Measurements from ENCODE around the gene DMKN.

The DMKN gene, protein sequence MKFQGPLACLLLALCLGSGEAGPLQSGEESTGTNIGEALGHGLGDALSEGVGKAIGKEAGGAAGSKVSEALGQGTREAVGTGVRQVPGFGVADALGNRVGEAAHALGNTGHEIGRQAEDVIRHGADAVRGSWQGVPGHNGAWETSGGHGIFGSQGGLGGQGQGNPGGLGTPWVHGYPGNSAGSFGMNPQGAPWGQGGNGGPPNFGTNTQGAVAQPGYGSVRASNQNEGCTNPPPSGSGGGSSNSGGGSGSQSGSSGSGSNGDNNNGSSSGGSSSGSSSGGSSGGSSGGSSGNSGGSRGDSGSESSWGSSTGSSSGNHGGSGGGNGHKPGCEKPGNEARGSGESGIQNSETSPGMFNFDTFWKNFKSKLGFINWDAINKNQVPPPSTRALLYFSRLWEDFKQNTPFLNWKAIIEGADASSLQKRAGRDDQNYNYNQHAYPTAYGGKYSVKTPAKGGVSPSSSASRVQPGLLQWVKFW

DNA sequence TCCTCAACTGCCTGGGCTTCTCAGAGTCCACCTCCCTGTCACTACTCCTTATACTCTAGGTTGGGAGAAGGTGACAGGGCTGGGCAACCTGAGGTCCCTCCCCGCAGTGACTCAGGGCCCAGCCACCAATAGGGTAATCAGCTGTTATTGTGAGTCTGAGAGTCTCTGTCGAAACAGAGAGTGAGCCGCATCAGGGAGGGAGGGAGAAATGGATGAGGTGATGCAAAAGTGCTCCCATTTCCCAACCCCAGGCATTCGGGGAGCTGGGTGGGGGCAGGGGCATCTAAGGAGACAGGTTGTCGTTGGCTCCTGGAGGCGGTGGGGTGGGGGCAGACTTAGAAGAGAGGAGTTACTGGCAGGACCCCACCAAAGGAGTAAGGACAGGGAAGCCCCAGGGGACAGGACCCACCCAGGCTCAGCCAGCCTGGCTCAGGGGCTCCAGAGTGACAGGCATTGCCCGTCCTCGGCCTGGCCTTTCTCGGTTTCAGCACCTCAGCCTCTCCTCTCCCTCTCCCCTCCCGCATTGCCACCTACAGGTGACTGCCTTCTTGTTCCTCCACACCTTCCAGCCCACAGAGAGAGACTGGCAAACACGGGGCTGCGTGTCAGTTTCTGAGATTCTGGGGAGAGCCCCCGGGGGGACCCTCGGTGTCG, at the start of gene DMKN:
TSS of gene DMKN (minus strand) at position 22 of the 654 bp plus-strand sequence. CDS start 174 bp downstream, outside the sequence.
- no peak for DNase-seq

- no peak for DNase-seq
These were observed 49.3 kb upstream of the DMKN start for GRCh38 chr19:35562776-35563175.

DNA sequence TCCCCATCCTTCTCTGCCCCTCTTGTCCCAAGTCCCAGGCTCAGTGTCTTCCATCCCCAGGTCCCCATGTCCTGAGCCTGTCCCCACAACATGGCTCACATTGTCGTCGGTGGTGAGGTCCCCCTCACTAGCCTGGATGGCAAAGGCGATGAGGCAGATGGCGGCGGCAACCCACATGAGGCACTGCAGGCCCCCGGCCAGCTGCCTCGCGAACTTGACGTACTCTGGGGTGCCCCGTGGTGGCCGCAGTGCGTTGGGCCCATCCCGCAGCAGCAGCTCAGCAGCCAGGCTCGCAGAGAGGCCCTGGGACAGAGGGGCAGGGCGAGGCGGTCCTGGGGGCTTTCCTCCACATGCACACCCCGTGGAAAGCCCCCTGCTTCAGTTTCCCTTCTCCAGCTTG, 48.9 kb upstream of the DMKN start:
- DNase-seq: no peak

DNA sequence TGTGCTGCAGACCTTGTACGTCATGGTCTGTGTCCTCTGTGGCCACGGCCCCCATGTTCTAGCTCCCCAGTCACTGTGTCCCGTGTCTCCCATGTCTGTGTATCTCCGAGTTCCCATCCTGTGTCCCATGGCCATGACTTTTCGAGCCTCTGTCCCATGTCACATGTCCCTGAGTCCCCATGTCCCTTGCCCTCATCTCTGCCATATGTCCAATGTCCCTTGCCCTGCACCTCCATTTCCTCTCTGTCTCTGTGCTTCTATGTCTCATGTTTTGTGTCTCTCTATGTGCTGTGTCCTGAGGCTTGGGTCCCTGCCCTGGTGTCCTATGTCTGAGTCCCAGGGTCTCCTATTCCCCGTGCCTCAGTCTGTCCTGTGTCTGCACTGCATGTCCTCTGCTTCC, 48.0 kb upstream of the DMKN start:
- no peak for DNase-seq

- DNase-seq: no peak
These were observed 47.2 kb upstream of the DMKN start for GRCh38 chr19:35560677-35561076.

DNA sequence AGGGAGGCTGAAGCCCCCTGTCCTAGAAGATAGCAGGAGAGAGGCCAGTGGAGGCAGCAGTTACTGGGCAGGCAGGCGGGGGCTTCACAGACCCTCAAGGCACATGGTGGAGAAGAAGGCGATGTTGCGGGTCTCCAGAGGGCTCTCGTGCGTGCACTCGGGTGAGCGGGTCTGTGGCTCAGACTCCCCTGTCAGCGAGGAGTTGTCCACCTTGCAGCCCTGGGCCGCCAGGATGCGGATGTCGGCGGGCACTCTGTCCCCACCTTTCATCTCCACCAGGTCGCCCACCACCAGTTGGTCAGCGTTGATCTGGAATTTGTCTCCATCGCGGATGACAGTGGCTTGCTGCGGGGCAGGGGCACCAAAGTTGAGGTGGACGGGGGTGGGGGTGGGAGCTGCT, 46.8 kb upstream of the DMKN start:
- no peak for DNase-seq

GRCh38 chr19:35559781-35560180, 46.3 kb upstream of the DMKN start:
- DNase-seq: no peak

- DNase-seq: no peak
These were observed 45.8 kb upstream of the DMKN start for GRCh38 chr19:35559281-35559659.

GRCh38 chr19:35558400-35559280, 45.2 kb upstream of the DMKN start:
- DNase-seq: no peak

DNA sequence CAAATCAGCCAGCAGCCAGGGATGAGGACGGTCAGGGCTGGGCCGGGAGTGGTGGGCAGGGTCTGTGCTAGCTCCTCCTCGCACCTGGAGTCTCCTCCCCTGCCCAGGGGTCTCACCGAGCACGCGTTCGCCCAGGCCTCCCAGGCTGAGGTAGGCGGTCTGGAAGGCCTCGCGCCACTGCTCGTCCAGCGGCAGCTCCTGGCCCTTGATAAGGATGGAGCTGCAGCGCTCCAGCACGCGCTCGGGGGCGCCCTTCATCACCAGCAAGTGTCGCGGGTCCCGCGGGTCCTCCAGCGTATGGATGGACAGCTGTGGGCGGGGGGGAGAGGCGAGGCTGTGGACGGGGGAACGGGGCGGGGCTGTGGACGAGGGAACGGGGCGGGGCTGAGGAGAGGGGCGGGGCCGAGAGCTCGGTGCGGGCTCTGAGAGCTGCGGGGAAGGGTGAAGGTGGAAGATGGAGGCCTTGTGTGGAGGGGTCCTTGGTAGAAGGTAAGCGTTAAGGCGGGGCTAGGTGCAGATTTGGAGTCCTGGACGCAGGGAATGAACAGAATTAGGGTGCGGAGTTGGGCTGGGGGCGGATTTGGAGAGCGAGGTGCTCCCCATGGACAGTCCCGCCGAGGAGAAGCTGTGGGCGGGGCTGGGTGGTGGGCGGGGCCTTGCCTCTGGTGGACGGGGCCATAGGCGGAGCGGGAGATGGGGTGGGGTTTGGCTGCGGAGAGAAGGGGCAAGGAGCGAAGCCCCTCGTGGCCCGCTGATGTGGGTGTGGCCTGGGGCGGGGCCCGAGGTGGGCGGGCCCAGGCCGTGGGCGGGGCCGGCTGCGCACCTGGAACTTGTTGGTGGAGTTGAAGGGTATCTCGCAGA, 44.3 kb upstream of the DMKN start:
- peak; percentile 54 for DNase-seq

DNA sequence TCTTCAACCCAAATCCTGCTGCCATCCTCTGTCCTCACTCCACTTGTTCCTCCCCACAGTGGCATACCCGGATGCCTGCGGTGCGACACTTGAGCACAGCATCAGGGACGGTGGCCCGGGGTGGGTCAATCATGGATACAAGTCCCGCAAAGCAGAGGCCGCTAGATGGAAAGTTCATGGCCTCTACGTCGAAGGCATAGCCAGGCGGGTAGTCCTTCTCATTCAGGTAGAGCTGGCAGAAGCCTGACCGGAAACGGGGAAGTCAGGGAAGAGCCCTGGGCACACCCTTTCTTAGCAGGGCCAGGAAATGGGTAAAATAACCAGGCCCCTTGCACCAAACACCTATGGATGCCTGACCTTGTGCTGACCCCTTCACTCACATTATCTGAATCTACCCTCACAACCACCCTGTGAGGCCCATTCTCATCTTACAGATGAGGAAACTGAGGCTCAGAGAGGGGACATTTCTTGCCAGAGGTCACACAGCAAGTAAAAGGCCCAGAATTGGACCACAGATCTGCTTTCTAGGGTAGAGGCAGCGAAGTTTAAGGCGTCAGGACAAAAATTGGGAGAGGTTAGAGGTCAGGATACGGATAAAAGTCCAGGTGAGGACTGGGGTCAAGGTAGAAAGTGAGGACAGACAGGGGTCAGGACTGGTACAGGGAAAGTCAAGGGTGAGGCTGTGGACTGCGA, 43.5 kb upstream of the DMKN start:
- DNase-seq: no peak

DNA sequence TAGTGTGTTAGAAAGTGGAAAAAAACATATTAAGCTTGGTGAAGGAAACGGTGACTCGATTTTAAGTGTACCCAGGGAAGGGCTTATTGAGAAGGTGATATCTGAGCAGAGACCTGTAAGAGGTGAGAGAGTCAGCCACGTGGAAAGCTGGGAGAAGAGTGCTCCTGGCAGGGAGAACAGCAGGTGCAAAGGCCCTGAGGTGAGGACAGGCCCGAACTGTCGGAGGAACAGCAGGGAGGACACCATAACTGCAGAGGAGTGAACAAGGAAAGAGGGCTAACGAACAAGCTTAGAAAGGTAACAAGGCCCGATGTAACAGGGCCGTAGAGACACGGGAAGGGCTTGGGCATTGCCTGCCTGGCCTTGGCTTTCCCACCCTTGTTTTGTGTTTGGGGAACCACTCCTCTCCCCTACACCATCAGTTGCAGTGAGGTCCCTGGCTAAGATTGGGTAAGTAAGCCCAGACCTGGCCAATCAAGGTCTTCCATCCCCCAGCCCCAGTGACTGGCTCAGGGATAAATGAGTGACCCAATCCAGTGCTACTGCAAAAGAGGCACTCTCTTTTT, 42.7 kb upstream of the DMKN start:
- DNase-seq: no peak

DNA sequence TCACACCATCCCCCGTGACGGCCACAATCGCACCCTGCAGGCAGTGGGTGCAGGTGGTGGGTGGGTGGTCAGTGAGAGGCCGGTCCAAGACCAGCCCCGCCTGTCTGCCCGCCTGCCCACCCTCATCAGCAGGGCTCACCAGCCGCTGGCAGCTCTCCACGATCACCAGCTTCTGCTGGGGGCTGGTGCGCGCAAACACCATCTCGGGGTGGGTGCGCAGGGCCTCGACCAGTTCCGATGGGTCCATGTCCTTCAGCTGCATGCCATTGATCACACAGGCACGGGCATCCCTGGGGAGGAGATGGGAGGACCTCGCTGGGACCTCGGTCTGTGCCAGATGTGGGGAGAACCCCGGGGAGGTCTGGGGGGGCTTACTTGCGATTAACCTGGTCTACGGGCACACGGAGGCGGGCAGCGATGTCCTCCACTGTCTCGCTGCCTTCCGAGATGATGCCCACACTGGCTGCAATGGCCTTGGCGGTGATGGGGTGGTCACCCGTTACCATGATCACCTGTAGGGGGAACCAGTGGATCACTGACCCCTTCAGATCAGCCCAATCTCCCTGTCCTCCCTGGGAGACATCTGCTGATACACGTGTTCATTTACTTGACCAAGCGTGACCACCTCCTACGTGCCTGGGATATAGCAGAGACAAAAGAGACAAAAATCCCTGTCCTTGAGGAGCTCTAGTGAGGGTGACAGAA, 42.0 kb upstream of the DMKN start:
- DNase-seq: no peak

DNA sequence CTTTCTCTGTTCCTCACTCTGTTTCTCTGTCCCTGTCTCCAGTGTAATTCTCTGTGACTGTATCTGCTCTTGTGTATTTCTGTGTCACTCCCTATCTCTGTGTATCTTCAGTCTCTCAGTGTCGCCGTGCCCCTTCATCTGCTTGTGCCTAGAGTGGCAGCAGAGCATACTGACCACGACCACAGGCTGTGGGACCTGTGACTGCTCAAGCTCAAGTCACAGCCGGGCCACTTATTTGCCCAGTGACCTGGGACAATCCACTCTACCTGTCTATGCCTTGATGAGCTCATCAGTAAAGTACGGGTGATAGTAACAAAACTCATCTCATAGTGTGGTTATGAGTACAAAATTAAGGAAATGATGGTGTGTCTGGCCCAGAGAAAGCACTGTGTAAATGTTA, 40.6 kb upstream of the DMKN start:
- DNase-seq: no peak

DNA sequence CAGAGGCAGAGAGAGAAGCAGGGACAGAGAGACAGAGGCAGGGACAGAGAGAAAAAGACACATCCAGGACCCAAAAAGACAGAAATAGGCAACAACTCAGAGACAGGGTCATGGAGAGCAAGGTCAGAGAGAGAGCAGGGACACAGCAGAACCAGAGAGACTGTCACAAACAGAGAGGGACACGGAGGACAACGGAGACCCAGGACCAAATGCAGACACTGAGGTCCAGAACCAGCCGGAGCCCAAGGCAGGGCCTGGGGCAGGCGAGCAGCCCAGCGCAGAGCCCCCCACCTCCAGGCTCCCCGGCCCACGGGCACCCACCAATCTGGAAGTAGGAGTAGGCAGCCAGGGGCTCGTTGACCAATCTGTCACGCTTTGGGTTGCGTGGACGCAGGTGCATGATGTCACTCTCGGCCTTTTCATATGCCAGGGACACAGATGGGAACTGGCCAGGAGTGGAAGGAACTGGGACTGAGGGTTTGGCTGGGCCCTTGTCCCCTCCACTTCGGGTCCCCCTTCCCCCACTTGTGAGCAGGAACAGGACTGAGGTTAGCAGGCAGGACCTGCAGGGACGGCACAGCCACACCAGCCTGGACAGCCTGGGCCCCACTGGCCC, 40.0 kb upstream of the DMKN start:
- no peak for DNase-seq

GRCh38 chr19:35552534-35553384, 39.3 kb upstream of the DMKN start:
- DNase-seq: no peak

DNA sequence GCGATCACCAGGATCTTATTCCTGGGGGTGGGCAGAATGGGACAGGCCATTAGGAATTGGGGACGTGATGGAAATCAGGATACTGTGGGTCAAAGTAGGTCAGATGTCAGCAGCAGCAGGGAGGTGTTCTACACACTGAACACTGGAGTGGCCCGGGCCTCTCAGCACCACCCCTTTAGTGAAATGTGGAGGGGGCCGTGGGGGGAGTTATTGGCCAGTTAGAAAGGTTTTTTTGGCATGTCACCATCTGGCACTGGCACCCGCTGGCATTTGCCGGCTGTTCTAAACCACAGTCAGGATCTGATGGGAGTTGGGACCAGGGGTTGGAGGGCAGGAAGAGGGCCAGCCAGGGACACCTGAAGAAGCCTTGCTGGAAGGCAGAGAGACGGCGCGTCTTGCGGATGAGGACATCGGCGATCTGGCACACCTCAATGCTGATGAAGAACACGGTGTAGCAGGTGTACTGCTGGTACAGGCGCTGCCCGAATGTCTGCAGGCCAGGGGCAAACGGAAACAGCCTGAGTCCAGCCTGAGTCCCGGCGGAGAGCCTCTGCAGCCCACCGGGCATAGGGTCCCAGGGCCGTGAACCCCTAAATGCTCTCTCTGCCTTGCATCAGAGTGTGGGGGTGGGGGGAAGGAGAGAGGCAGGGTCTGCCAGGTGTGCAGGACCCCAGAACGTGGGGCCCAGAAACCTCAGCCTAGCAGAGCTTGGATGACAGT, 37.8 kb upstream of the DMKN start:
- no peak for DNase-seq

DNA sequence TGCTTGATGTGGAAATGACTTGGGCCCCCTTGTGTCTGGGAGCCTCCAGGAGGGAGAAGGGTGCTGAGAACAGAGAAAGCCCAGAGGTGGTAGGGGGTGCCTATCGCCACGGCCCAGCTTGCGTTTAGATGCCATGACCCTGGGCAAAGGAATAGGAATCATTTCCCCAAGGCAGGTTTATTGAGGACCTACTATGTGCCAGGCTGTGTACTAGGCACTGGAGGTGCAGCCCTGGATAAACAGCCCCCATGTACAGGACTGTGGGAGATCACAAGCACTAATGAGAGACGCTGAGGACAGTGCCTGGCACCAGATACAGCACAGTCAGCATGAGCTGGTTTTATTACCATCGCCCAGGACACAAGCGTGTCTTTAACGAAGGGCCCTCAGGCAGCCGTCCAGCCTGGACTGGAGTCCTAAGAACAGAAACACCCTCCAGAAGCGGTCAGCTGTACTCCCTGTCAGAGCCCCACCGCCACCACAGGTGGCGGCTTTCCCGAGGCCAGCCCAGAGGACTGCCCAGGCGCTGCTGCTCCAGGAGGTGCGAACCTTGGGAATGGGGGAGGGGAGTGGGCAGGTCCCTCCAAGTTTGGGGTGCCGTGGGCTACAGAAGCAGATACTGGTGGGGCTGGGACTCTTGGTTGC, 36.6 kb upstream of the DMKN start:
- DNase-seq: no peak

Measured in CD4-positive, alpha-beta T cell treated with Interferon gamma for 1 hour (primary cell).